H9 (cell line): Measurements from ENCODE around the gene TRPM8. TPM values are rescaled to one million over a fixed set of nuclear protein-coding genes. Genes with fewer than 3 reads are reported as not detected.

ENCODE experiments used
- DNase-seq: peaks from one replicate; pipeline ENCODE4 v3.0.0-alpha.2; 2017
- H2AFZ ChIP-seq: one replicate; pipeline ENCODE4 v1.6.1; 2013; ENCODE audit warnings: mild to moderate bottlenecking, low read length, control low read depth, moderate library complexity
- H2AK5ac ChIP-seq: 2 replicates; pipeline ENCODE4 v1.6.1; 2013; ENCODE audit warnings: low read length, control low read depth, mixed read lengths; ENCODE audit not compliant: insufficient read length
- H2BK120ac ChIP-seq: one replicate; pipeline ENCODE4 v1.6.1; 2013; ENCODE audit warnings: low read depth, mild to moderate bottlenecking, low read length, control low read depth, inconsistent platforms; ENCODE audit not compliant: poor library complexity, severe bottlenecking
- H2BK12ac ChIP-seq: 2 replicates; pipeline ENCODE4 v1.6.1; 2013; ENCODE audit warnings: low read length, control low read depth, mixed read lengths, low read depth; ENCODE audit not compliant: insufficient read length
- H2BK15ac ChIP-seq: 2 replicates; pipeline ENCODE4 v1.6.1; 2013; ENCODE audit warnings: low read depth, low read length, control low read depth
- H2BK20ac ChIP-seq: one replicate; pipeline ENCODE4 v1.6.1; 2013; ENCODE audit warnings: low read depth, mild to moderate bottlenecking, low read length, control low read depth, inconsistent platforms; ENCODE audit not compliant: poor library complexity, severe bottlenecking
- H2BK5ac ChIP-seq: 2 replicates; pipeline ENCODE4 v1.6.1; 2013; ENCODE audit warnings: low read length, control low read depth, mixed read lengths; ENCODE audit not compliant: insufficient read length
- H3K14ac ChIP-seq: 2 replicates; pipeline ENCODE4 v1.6.1; 2013; ENCODE audit warnings: low read length, control low read depth; ENCODE audit not compliant: insufficient read depth
- H3K18ac ChIP-seq: 2 replicates; pipeline ENCODE4 v1.6.1; 2013; ENCODE audit warnings: low read depth, mild to moderate bottlenecking, mixed read lengths, low read length, control low read depth; ENCODE audit not compliant: insufficient read length
- H3K23ac ChIP-seq: 2 replicates; pipeline ENCODE4 v1.6.1; 2013; ENCODE audit warnings: low read length, control low read depth, mixed read lengths, low read depth; ENCODE audit not compliant: insufficient read length
- H3K23me2 ChIP-seq: 2 replicates; pipeline ENCODE4 v1.6.1; 2013; ENCODE audit warnings: low read depth, mild to moderate bottlenecking, mixed read lengths, low read length, control low read depth; ENCODE audit not compliant: insufficient read length, poor library complexity, severe bottlenecking
- H3K27ac ChIP-seq: 2 replicates; pipeline ENCODE4 v1.5.1; 2013; ENCODE audit warnings: low read length, control low read depth, mixed read lengths, low read depth; ENCODE audit not compliant: insufficient read length
- H3K27me3 ChIP-seq: 2 replicates; pipeline ENCODE4 v1.6.1; 2013; ENCODE audit warnings: low read length, control low read depth, inconsistent platforms; ENCODE audit not compliant: insufficient read depth
- H3K4ac ChIP-seq: 2 replicates; pipeline ENCODE4 v1.6.1; 2013; ENCODE audit warnings: low read depth, mild to moderate bottlenecking, control low read depth, inconsistent platforms, low read length, moderate library complexity
- H3K4me1 ChIP-seq: 2 replicates; pipeline ENCODE4 v1.6.1; 2013; ENCODE audit warnings: low read length, control low read depth, inconsistent platforms; ENCODE audit not compliant: insufficient read depth
- H3K4me2 ChIP-seq: 2 replicates; pipeline ENCODE4 v1.6.1; 2013; ENCODE audit warnings: low read length, control low read depth, mixed read lengths; ENCODE audit not compliant: insufficient read length, insufficient read depth
- H3K56ac ChIP-seq: 2 replicates; pipeline ENCODE4 v1.6.1; 2013; ENCODE audit warnings: low read depth, mild to moderate bottlenecking, mixed read lengths, low read length, control low read depth; ENCODE audit not compliant: insufficient read length
- H3K79me1 ChIP-seq: 2 replicates; pipeline ENCODE4 v1.6.1; 2013; ENCODE audit warnings: low read depth, mild to moderate bottlenecking, moderate library complexity, low read length, control low read depth, inconsistent platforms; ENCODE audit not compliant: insufficient read depth, poor library complexity, severe bottlenecking
- H3K79me2 ChIP-seq: 2 replicates; pipeline ENCODE4 v1.6.1; 2013; ENCODE audit warnings: low read length, control low read depth, inconsistent platforms; ENCODE audit not compliant: insufficient read depth
- H3K9ac ChIP-seq: 2 replicates; pipeline ENCODE4 v1.6.1; 2013; ENCODE audit warnings: low read length, control low read depth, mixed read lengths; ENCODE audit not compliant: insufficient read length; ENCODE audit errors: extremely low read depth
- H3K9me3 ChIP-seq: one replicate; pipeline ENCODE4 v1.6.1; 2013; ENCODE audit warnings: low read depth, low read length, inconsistent platforms; ENCODE audit not compliant: control insufficient read depth
- H3T11ph ChIP-seq: one replicate; pipeline ENCODE4 v1.6.1; 2013; ENCODE audit warnings: mild to moderate bottlenecking, low read length, control low read depth, inconsistent platforms
- H4K20me1 ChIP-seq: one replicate; pipeline ENCODE4 v1.6.1; 2013; ENCODE audit not compliant: control insufficient read depth, insufficient read length, insufficient read depth
- H4K5ac ChIP-seq: 2 replicates; pipeline ENCODE4 v1.6.1; 2013; ENCODE audit warnings: low read depth, mild to moderate bottlenecking, mixed read lengths, low read length, control low read depth; ENCODE audit not compliant: insufficient read length
- H4K8ac ChIP-seq: replicated peaks from 2 replicates; pipeline ENCODE4 v1.6.1; 2013; ENCODE audit warnings: low read length, control low read depth, mixed read lengths, low read depth; ENCODE audit not compliant: insufficient read length
- H4K91ac ChIP-seq: 2 replicates; pipeline ENCODE4 v1.6.1; 2013; ENCODE audit warnings: low read depth, mild to moderate bottlenecking, moderate library complexity, mixed read lengths, low read length, control low read depth; ENCODE audit not compliant: insufficient read length
- H3K27ac Mint-ChIP-seq, 3 experiments: 2 replicates in 2 of 3; 3 replicates in 1 of 3; pipeline ENCODE4 v1.8.0; 2020 to 2021; ENCODE audit warnings: mixed read lengths in 3 of 3, mild to moderate bottlenecking in 1 of 3, moderate library complexity in 1 of 3
- H3K27me3 Mint-ChIP-seq: 2 replicates; pipeline ENCODE4 v1.8.0; 2021; ENCODE audit warnings: low read depth, mild to moderate bottlenecking, moderate library complexity, mixed read lengths
- H3K36me3 Mint-ChIP-seq, 3 experiments: 2 replicates in 2 of 3; 3 replicates in 1 of 3; pipeline ENCODE4 v1.8.0; 2020 to 2021; ENCODE audit warnings: low read depth in 3 of 3, mixed read lengths in 3 of 3; ENCODE audit not compliant: insufficient read depth in 1 of 3
- H3K4me1 Mint-ChIP-seq, 2 experiments: 2 replicates each; pipeline ENCODE4 v1.8.0; 2020; ENCODE audit warnings: mixed read lengths in 2 of 2
- H3K4me3 Mint-ChIP-seq, 2 experiments: 2 replicates in 1 of 2; 3 replicates in 1 of 2; pipeline ENCODE4 v1.8.0; 2020 to 2021; ENCODE audit warnings: mild to moderate bottlenecking in 2 of 2, mixed read lengths in 2 of 2, moderate library complexity in 1 of 2
- H3K9me3 Mint-ChIP-seq, 2 experiments: 2 replicates in 1 of 2; 3 replicates in 1 of 2; pipeline ENCODE4 v1.8.0; 2020; ENCODE audit warnings: mild to moderate bottlenecking in 2 of 2, mixed read lengths in 2 of 2, moderate library complexity in 1 of 2
- WGBS: extraction: QIAGEN DNeasy Blood & Tissue Kit; methylation state at CpG from one replicate; pipeline ENCODE4 v1.1.7; 2013; ENCODE audit warnings: missing lambda C conversion rate, low lambda C conversion rate, mixed read lengths; ENCODE audit not compliant: insufficient read length; ENCODE audit errors: extremely low coverage; 5-methylcytosine and 5-hydroxymethylcytosine counted together
- total RNA-seq: library from RNA; stranded (reverse); gene quantifications from 2 replicates; pipeline ENCODE4 v1.2.1, GENCODE V29; 2021
- TF ChIP-seq, protein P1 (sequence below): fragments of 200-600 bp; sonication (generic); conservative IDR thresholded peaks from 3 replicates; pipeline ENCODE4 v1.8.0; 2021; ENCODE audit warnings: antibody characterized with exemption, mild to moderate bottlenecking

TRPM8 gene
- total RNA-seq, 1 experiment from 2014 or later = 0.28 TPM

DNA sequence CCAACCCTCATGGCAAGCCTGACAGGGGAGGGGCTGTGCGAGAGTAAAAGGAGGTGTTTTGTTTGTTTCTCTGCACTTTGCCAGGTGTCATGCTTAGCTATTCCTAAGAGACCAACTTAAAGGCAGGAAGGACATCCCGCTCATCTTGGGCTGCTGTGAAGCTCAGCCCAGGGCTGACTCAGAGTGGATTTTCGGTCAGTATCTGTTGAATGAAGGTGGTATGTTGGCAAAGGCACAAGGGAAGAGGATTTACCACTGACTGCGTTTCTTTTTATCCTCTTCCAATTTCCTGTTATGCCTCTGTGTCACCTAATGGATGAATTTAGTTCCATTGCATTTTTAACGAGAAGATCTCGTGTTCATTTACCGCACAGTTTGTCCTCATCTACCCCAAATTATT is 18.9 kb downstream of the TRPM8 start:
- H3K4me1 ChIP-seq = no peaks in the 10 kb centered on the region
- no peaks in the 10 kb centered on the region for H3K9me3 ChIP-seq
- H3K4me2 ChIP-seq = no peak overlapping the region
- 0 out of 2 replicates have a peak, but pooled peaks cover 2% of the 10 kb centered on the region for H3K27me3 ChIP-seq
- no peak overlapping the region for H2AFZ ChIP-seq
- H3K18ac ChIP-seq = no peak overlapping the region
- no peaks in the 10 kb centered on the region for H3K23me2 ChIP-seq
- no peak overlapping the region for H3K23ac ChIP-seq
- no peaks in the 10 kb centered on the region for H4K20me1 ChIP-seq
- H3K79me2 ChIP-seq = no peaks in the 10 kb centered on the region
- H2BK12ac ChIP-seq = no peak overlapping the region
- TF ChIP-seq, protein P1, sequence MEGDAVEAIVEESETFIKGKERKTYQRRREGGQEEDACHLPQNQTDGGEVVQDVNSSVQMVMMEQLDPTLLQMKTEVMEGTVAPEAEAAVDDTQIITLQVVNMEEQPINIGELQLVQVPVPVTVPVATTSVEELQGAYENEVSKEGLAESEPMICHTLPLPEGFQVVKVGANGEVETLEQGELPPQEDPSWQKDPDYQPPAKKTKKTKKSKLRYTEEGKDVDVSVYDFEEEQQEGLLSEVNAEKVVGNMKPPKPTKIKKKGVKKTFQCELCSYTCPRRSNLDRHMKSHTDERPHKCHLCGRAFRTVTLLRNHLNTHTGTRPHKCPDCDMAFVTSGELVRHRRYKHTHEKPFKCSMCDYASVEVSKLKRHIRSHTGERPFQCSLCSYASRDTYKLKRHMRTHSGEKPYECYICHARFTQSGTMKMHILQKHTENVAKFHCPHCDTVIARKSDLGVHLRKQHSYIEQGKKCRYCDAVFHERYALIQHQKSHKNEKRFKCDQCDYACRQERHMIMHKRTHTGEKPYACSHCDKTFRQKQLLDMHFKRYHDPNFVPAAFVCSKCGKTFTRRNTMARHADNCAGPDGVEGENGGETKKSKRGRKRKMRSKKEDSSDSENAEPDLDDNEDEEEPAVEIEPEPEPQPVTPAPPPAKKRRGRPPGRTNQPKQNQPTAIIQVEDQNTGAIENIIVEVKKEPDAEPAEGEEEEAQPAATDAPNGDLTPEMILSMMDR = no peak
- no peak overlapping the region for H3K56ac ChIP-seq
- no peak overlapping the region for H3K27ac Mint-ChIP-seq
- H3K79me1 ChIP-seq = no peaks in the 10 kb centered on the region
- no peak for DNase-seq
- H2BK15ac ChIP-seq = no peak overlapping the region
- H4K8ac ChIP-seq = no peak overlapping the region
- no peak overlapping the region for H3K9ac ChIP-seq
- H4K91ac ChIP-seq = no peak overlapping the region
- no peak overlapping the region for H3K4me3 Mint-ChIP-seq
- no peak overlapping the region for H3K14ac ChIP-seq
- no peak overlapping the region for H3K4ac ChIP-seq
- no peaks in the 10 kb centered on the region for H3K36me3 Mint-ChIP-seq
- H3T11ph ChIP-seq = no peak overlapping the region
- peaks cover 0 to 7% of the 10 kb centered on the region in 2 experiments; a peak in 2 of 4 replicates for H3K4me1 Mint-ChIP-seq
- H2AK5ac ChIP-seq = no peak overlapping the region
- H3K27me3 Mint-ChIP-seq = peaks cover 34% of the 10 kb centered on the region
- no peak overlapping the region for H3K27ac ChIP-seq
- H2BK5ac ChIP-seq = no peak overlapping the region
- no peak overlapping the region for H2BK20ac ChIP-seq
- H2BK120ac ChIP-seq = no peak overlapping the region
- H4K5ac ChIP-seq = no peak overlapping the region
- no CpG with 5 or more reads among the region's 7 CpGs for WGBS
- no peaks in the 10 kb centered on the region for H3K9me3 Mint-ChIP-seq
